Measurements from ENCODE around the gene TCEA3.

TCEA3 gene

DNA sequence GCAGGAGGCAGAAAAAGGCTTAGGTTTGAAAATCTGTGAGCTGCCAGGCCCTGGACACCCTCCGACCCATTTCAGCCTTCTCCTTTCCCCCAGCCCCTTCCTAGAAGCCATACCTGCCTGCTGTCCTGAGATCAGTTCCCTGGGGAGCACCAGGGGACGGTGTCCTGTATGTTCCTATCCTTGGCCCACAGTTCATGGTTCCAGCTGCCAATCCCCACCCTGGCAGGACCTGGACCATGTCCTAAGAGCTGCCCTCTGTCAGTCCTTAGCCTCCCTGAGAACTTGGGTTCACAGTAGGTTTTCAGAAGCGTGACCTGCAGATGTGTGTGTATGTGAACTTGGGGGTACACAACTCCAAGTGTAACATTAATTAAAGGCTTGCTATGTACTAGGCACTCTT lies 3.8 kb downstream of the TCEA3 start:
- no peak for FAIRE-seq

DNA sequence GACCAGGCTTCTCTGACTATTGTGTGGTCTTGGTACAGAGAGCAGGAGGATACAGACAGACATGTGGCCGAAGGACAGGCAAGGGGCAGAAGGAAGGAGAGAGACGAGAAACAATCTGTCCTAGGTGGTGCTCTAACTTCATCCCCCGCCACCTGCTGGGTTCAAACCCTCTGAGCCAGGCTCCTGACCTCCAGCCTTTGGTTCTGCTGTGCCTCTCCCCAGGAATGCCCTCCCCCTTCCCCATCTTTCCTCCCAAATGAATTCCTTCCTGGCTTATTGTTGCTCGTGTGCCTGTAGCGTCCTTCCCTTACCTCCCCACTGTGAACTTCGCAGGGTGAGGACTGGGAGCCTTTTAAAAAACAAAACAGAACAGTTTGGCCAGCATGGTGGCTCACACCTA lies 5.4 kb downstream of the TCEA3 start:
- no peak for FAIRE-seq

DNA sequence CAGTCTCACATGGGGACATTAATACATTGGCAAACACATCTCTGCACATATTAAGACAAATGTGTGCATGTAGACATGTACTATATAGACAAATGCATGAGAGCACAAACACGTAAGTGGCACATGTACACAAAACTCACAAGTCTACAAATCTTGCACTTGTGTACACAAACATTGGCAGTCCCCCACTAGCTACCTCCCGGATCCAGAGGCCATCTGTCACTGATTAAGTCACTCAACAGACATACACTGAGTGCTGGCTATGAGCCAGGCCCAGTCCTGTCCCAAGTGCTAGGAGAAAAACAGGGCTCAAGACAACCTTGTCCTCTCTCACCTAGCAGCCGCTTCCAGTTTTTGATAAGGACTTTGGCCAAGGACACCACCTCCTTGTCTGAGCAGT lies 7.0 kb downstream of the TCEA3 start:
- FAIRE-seq, result no peak

GRCh38 chr1:23416964-23417363 lies 7.6 kb downstream of the TCEA3 start:
- no peak for FAIRE-seq

GRCh38 chr1:23408797-23409290 lies 15.7 kb downstream of the TCEA3 start:
- no peak for FAIRE-seq

- FAIRE-seq, result no peak
These were observed 17.4 kb downstream of the TCEA3 start for GRCh38 chr1:23407016-23407630.

DNA sequence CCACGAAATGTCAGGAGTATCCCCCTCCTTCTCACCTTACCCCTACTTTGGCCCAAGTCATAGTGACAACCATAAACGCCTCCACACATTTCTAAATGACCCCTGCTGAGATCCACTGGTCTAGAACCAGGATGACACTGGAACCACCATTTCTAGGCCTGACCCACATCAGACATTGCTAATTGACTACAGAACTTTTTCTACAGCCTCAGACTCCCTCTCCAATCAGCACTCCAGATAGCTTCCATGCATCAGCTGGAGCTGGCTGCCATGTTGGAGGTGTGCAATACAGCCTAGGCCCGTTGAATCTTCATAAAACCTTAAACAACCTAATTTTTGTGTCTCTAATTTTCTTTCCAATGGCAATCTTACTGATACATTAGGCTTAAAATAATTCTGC lies 18.6 kb downstream of the TCEA3 start:
- FAIRE-seq, result no peak

DNA sequence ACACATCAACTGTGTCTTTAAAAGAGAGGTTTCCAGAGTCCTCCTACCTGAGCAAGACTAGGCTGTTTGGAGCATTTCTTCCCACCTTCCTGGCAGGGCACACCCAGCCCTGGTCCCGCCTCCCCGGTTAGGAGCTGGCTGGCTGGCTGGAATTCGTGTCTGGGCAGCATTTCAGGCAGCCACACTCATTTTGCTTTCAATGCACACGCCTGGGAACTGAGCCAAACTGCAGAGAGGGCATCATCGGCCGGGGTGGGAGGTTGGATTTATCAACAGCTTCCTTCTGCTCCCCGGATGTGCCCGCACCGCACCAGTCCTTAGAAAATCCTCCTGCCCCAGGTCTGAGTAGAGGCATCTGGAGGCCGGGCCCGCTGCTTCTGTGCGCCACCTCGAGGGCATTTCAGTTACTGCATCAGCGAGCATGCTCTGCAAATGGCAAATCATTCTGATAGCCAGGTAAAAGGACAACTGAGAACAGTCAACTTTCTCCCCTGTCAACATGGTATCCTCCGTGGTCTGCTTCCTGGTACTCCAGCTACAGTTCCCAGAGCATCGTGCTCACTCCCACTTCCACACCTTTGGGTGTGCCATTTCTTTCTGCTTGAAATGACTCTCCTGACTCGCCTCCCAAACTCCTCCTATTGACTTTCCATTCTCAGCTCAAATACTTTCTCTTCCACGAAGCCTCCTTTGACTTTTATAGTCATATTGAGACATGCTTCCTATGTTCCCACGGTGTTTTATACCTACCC lies 20.6 kb downstream of the TCEA3 start:
- no peak for FAIRE-seq

DNA sequence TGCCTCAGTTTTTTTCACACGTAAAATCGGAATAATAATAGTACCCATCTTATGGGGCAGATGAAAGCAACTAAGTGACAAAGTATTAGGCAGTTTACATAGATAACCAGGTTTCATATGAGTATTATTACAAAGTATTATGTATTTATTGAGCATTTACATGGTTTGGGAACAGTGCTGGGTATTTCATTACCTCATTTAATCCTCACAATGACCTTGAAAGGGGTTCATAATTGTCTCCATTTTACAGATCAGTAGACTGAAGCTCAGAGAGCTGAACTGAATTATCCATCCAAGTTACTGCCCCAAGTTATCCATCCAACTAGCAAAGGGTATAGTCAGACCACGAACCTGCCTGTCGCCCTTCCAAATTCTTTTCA lies 21.2 kb downstream of the TCEA3 start:
- FAIRE-seq, result no peak

- FAIRE-seq, result no peak
These were observed 21.6 kb downstream of the TCEA3 start for GRCh38 chr1:23403038-23403336.

- FAIRE-seq, result no peak
These were observed 22.1 kb downstream of the TCEA3 start for GRCh38 chr1:23402286-23403037.

- no peak for FAIRE-seq
These were observed 23.2 kb downstream of the TCEA3 start for GRCh38 chr1:23401313-23401712.

DNA sequence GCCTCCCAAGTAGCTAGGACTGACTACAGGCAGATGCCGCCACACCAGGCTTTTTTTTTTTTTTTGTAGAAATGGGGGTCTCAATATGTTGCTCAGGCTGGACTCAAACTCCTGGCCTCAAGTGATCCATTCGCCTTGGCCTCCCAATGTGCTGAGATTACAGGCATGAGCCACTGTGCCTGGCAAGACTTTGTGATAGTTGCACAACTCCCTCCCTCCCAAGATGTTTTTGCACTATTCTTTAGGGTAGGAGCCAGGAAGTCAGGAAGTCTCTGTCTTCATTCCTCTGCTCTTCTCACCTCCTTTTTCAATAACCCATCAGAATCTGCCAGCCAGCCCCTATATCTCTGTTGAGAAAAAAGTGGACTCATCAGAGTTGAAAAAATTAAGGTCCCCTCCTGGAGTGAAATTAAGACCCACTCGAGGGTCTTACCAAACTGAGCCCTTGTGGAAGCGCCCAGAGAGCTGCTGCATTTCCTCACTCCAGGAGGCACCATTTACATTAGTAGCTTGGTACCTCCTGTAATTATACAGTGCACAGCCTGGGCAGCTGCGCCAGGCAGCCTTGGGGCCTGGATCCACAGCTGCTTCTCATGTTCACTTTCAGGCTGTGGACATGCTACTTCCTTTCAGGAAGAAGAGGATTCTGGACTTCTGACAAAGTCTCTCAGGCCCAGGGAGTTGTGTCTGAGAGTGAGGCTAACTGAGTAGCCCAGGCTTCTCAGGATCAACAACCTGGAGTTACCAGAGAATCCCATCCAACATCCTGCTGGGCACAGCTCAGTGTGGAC lies 24.0 kb downstream of the TCEA3 start:
- no peak for FAIRE-seq

DNA sequence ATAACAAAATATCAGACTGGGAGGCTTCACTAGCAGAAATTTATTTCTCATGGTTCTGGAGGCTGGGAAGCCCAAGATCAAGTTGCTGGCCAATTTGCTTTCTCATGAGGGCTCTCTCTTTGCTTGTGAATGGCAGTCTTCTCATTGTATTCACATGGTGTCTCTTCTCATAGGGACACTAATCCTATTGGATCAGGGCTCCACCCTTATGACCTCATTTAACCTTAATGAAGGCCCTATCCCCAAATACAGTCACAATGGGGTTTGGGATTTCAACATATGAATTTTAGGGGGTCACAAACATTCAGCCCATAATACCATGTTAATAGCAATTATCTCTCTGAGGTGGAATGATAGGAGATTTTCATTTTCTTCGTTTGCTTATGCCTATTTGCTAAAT lies 25.3 kb downstream of the TCEA3 start:
- no peak for FAIRE-seq

DNA sequence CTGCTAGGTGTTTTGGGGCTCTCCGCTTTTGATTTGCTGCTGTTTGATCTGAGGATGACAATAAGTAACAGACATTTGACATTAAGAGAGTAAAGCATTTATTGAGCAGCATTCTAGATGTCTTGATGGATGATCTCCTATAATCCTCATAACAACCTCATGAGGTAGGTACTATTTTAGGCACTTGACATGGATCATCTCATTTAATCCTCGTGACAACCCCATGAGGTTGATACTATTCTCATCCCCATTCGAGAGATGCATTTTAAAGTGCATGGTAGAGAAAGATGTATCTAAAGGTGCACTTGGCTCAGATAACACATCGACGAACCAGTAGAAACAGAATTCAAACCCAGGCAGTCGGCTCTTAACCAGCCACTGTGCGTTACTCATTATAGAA lies 26.6 kb downstream of the TCEA3 start:
- no peak for FAIRE-seq

DNA sequence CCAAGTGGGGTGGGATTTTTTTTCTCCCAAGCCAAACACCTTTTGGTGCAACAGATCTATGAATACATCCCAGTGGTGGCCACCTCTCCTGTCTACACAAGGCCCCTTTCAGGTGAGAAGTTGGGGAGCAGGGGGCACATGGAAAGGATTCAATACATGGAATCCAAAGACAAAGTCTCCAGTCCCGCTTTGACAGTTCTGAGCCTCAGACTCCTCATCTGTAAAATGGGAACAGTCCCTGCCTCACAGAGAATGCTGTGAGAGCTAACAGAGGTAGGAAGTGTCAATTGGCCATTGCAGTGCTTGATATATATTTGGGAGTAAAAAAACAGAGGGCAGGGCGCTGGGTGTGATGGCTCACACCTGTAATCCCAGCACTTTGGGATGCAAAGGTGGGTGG lies 28.2 kb downstream of the TCEA3 start:
- FAIRE-seq, result no peak

GRCh38 chr1:23395849-23396248 lies 28.7 kb downstream of the TCEA3 start:
- no peak for FAIRE-seq

DNA sequence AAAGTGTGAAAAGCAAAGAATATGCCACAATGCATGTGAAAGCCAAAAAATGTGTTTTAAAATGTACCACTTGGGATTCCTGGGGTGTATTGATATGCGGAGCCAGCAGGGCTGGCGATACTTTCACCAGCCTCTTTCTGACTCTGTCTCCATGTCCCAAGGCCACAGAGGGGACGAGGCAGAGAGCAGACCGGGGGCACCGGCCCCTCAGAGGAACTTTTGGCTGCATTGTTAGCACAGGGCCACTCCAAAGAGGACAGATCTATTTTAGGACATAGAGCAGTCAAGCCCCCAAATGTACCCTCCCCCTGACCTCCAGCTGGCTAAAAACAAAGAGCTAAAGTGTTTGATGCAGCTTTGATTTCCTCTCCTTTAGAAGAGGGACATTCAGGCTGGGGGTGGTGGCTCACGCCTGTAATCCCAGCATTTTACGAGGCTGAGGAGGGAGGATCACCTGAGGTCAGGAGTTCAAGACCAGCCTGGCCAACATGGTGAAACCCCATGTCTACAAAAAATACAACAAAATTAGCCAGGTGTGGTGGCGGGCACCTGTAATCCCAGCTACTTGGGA lies 29.3 kb downstream of the TCEA3 start:
- FAIRE-seq, result no peak

- no peak for FAIRE-seq
These were observed 29.9 kb downstream of the TCEA3 start for GRCh38 chr1:23394684-23395083.

GRCh38 chr1:23394181-23394580 lies 30.4 kb downstream of the TCEA3 start:
- FAIRE-seq, result no peak

- no peak for FAIRE-seq
These were observed 30.8 kb downstream of the TCEA3 start for GRCh38 chr1:23393706-23394105.

GRCh38 chr1:23392125-23392855 lies 32.3 kb downstream of the TCEA3 start:
- no peak for FAIRE-seq
